Psoas muscle (tissue), 8 donors: ENCODE data around the gene NEURL2. TPM values are rescaled to one million over a fixed set of nuclear protein-coding genes. Genes with fewer than 3 reads are reported as not detected.

ENCODE experiments used
- ATAC-seq, 4 donors: fragments of 200-7000 bp; cut with Tn5 transposase; one replicate each; pipeline ENCODE4 v1.9.1; 2020; ENCODE audit warnings: moderate library complexity in 3 of 4, mild to moderate bottlenecking in 2 of 4
- DNase-seq, 2 donors: peaks; one replicate each; pipeline ENCODE4 v3.0.0-alpha.2; 2020
- H3K27ac ChIP-seq: fragments of 200-600 bp; one replicate; pipeline ENCODE4 v1.8.0; 2022
- H3K27me3 ChIP-seq, 3 donors: fragments of 200-600 bp in 1 of 3; one replicate each; pipeline versions ENCODE4 v1.6.1 to v1.8.0; 2013 to 2022; ENCODE audit warnings: low read length in 2 of 3, mild to moderate bottlenecking in 2 of 3, moderate library complexity in 1 of 3; ENCODE audit not compliant: insufficient read depth in 3 of 3
- H3K36me3 ChIP-seq, 2 donors: fragments of 200-600 bp in 1 of 2; one replicate each; pipeline versions ENCODE4 v1.6.1 to v1.8.0; 2013 to 2022; ENCODE audit warnings: low read depth in 1 of 2, mild to moderate bottlenecking in 1 of 2, moderate library complexity in 1 of 2; ENCODE audit not compliant: insufficient read depth in 1 of 2
- H3K4me1 ChIP-seq: fragments of 200-600 bp; one replicate; pipeline ENCODE4 v1.8.0; 2022
- H3K4me3 ChIP-seq: fragments of 200-600 bp; one replicate; pipeline ENCODE4 v1.8.0; 2022; ENCODE audit warnings: mild to moderate bottlenecking
- H3K9me3 ChIP-seq: fragments of 200-600 bp; one replicate; pipeline ENCODE4 v1.8.0; 2022
- CTCF ChIP-seq: fragments of 200-600 bp; IDR thresholded peaks from one replicate; pipeline ENCODE4 v1.8.0; 2022; ENCODE audit warnings: antibody characterized with exemption
- WGBS, 3 donors: extraction: QIAGEN DNeasy Blood & Tissue Kit; methylation state at CpG; one replicate each; pipeline versions ENCODE4 v1.1.6 to v1.1.7; 2013; 5-methylcytosine and 5-hydroxymethylcytosine counted together
- intact Hi-C, 2 donors: fragments of 100-400 bp; cut with DNase I; formaldehyde crosslinking; loops; one replicate each; pipeline versions ENCODE4 v1.11.0 to v1.14.2; 2022
- polyA plus RNA-seq, 3 donors: library from polyadenylated mRNA; stranded (reverse); fragments of 200-250 nt; gene quantifications; one replicate each; pipeline ENCODE4 v1.2.3, GENCODE V29; 2013
- total RNA-seq, 4 donors: library from RNA; stranded (reverse); fragmentation: NEBNext Ultra II Directional in 2 of 4; extraction: Animal tissue kit (Norgen Biotek cat#: 25700) in 2 of 4; gene quantifications; one replicate each; pipeline versions ENCODE4 v1.2.1 to v1.2.4, GENCODE V29; 2021 to 2023
- donor health status: healthy with polysubstance abuse.
- donor health status: DM: no; HTN: no; CAD: no; lungs with moderate emphysema.
- donor health status: Bipolar disorder and iron deficiency.
- donor health status: healthy.
- donor health status: DM: yes; HTN: yes; CAD: no.
- donor health status: DM: no; HTN: no; CAD: no.
- donor health status: DM: no; HTN: no; CAD: no.
- donor health status: DM: yes; HTN: yes; CAD: no.

Gene NEURL2
- total and polyA plus RNA-seq, 7 donors: 4.3 to 11.8 (median 7.9) TPM

- H3K27ac ChIP-seq: no peak overlapping the region
These were observed 35.0 kb upstream of the NEURL2 start for GRCh38 chr20:45925821-45926506.

GRCh38 chr20:45924391-45925261 lies 33.6 kb upstream of the NEURL2 start:
- no peaks in the 10 kb centered on the region for H3K27me3 ChIP-seq
- DNase-seq: peak in 1 of 2 donors; percentile 58
- peak overlapping the region; percentile 16 for H3K4me3 ChIP-seq
- intact Hi-C loops: no loop called here
- H3K4me1 ChIP-seq: peaks cover 14% of the 10 kb centered on the region
- WGBS, 3 donors: 28 to 29% (median 29%) methylated on average over 21 of the region's 21 CpGs
- peak overlapping the region; percentile 71 for H3K27ac ChIP-seq
- no peak for TF ChIP-seq CTCF
- ATAC-seq: peak; percentile 50 to 74 (median 60)
- no peaks in the 10 kb centered on the region for H3K36me3 ChIP-seq
- H3K9me3 ChIP-seq: no peaks in the 10 kb centered on the region

More at GRCh38 chr20:45925821-45926506, 35.0 kb upstream of the NEURL2 start:
- peaks cover 14% of the 10 kb centered on the region for H3K4me1 ChIP-seq
- H3K36me3 ChIP-seq: no peaks in the 10 kb centered on the region
- TF ChIP-seq CTCF: no peak
- H3K27me3 ChIP-seq: no peaks in the 10 kb centered on the region
- 52 to 59% (median 55%) methylated on average over 9 of the region's 9 CpGs for WGBS, 3 donors
- H3K9me3 ChIP-seq: no peaks in the 10 kb centered on the region
- no peak for DNase-seq
- no peak overlapping the region for H3K4me3 ChIP-seq
- intact Hi-C loops: no loop called here
- ATAC-seq: peak in 2 of 4 donors; percentile 10 to 15

- Histone ChIP-seq H3K9me3 (no peaks in the 10 kb centered on the region), H3K27me3 (no peaks in the 10 kb centered on the region), H3K4me1 (peaks cover 14% of the 10 kb centered on the region), H3K4me3 (no peak overlapping the region), H3K36me3 (no peaks in the 10 kb centered on the region), H3K27ac (no peak overlapping the region)
- DNase-seq (no peak), ATAC-seq (no peak)
- intact Hi-C loops: no loop called here
- TF ChIP-seq CTCF: no peak
- 90 to 92% (median 90%) methylated on average over 11 of the region's 11 CpGs for WGBS, 3 donors
These were observed 30.6 kb upstream of the NEURL2 start for GRCh38 chr20:45921337-45922189.

- no peaks in the 10 kb centered on the region for H3K27me3 ChIP-seq
- peak overlapping the region; percentile 67 for H3K27ac ChIP-seq
- DNase-seq (no peak), ATAC-seq (no peak)
- no peak overlapping the region for H3K4me3 ChIP-seq
- intact Hi-C loops: no loop called here
- H3K36me3 ChIP-seq: no peaks in the 10 kb centered on the region
- WGBS, 3 donors: 65 to 68% (median 67%) methylated on average over 9 of the region's 9 CpGs
- peaks cover 14% of the 10 kb centered on the region for H3K4me1 ChIP-seq
- TF ChIP-seq CTCF: no peak
- no peaks in the 10 kb centered on the region for H3K9me3 ChIP-seq
These were observed 29.7 kb upstream of the NEURL2 start for GRCh38 chr20:45920462-45921336.
